ENCODE measurements around the gene PGLYRP2. TPM values are rescaled to one million over a fixed set of nuclear protein-coding genes. Genes with fewer than 3 reads are reported as not detected.

PGLYRP2 gene
- polyA plus RNA-seq, 1 of the 3 experiments (the other 2 are of a cell fraction) = not detected

DNA sequence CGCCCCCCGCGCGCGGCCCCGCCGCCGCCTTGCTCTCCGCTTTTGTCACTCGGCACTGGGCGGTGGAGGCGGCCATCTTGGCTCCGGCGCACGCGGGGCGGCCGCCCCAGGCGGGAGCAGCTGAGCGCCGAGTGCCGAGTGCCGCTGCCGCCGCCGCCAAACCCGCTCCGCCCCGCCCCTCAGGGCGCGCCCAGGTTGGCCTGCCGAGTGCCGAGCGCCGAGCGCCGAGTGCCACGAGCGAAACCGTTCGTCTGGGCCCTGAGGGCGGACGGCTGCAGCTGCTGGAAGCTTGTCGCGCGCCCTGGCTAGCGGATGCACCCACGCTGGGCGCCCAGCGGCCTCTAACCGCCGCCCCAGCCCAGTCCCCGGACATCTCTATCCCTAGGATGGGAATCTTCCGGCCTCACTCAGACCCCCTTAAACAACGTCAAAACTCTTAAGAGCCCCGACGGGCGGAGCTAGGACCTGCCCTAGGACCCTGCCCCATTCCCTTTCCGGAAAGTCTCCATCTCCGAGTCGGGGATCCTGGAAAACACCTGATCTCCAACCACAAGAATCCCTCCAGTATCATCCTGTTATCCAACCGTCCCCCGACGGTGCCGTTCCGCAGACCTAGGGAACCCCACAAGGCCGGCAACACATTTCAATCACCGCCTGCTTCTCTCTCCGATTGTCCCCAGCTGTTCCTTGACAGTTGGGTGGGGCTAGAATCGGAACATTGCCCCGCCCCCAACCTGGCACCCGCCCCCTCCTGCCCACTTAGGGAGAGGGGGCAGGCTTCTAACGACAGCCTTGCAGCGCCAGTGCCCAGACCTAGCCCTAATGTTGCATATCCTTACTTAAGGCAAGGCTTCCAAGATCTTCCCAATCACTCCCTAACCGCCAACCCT lies 46.4 kb downstream of the PGLYRP2 start (continued):
- TF ChIP-seq, protein P1, sequence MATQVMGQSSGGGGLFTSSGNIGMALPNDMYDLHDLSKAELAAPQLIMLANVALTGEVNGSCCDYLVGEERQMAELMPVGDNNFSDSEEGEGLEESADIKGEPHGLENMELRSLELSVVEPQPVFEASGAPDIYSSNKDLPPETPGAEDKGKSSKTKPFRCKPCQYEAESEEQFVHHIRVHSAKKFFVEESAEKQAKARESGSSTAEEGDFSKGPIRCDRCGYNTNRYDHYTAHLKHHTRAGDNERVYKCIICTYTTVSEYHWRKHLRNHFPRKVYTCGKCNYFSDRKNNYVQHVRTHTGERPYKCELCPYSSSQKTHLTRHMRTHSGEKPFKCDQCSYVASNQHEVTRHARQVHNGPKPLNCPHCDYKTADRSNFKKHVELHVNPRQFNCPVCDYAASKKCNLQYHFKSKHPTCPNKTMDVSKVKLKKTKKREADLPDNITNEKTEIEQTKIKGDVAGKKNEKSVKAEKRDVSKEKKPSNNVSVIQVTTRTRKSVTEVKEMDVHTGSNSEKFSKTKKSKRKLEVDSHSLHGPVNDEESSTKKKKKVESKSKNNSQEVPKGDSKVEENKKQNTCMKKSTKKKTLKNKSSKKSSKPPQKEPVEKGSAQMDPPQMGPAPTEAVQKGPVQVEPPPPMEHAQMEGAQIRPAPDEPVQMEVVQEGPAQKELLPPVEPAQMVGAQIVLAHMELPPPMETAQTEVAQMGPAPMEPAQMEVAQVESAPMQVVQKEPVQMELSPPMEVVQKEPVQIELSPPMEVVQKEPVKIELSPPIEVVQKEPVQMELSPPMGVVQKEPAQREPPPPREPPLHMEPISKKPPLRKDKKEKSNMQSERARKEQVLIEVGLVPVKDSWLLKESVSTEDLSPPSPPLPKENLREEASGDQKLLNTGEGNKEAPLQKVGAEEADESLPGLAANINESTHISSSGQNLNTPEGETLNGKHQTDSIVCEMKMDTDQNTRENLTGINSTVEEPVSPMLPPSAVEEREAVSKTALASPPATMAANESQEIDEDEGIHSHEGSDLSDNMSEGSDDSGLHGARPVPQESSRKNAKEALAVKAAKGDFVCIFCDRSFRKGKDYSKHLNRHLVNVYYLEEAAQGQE (IDR thresholded peaks at IDR 0.05; ENCODE audit: low read depth, low read length) = 0 out of 2 replicates have a peak, but pooled peaks have one; percentile 24
- TF ChIP-seq MEF2A (IDR thresholded peaks at IDR 0.05; ENCODE audit: borderline replicate concordance, low read depth) (no peak), MXI1 (IDR thresholded peaks at IDR 0.05; ENCODE audit: low read depth, low read length) (peak; percentile 86), SMC3 (IDR thresholded peaks at IDR 0.05; ENCODE audit: low read depth, low read length) (no peak), RFX5 (IDR thresholded peaks at IDR 0.05; ENCODE audit: low read length) (no peak), JUND (IDR thresholded peaks at IDR 0.05) (no peak), ELF1 (IDR thresholded peaks at IDR 0.05) (0 out of 2 replicates have a peak, but pooled peaks have one; percentile 6), GATA2 (CRISPR knock-in tag; IDR thresholded peaks at IDR 0.05) (no peak), GABPA (IDR thresholded peaks at IDR 0.05; ENCODE audit: low read depth) (no peak; the same call in 1 of the 2 replicates), FOXM1 (IDR thresholded peaks at IDR 0.05; ENCODE audit: low read depth) (no peak), RCOR1 (IDR thresholded peaks at IDR 0.05; ENCODE audit: low read length) (peak; percentile 34), FOSL2 (IDR thresholded peaks at IDR 0.05; ENCODE audit: borderline replicate concordance, low read depth) (no peak), CHD2 (IDR thresholded peaks at IDR 0.05; ENCODE audit: low read length, partially characterized antibody) (peak; percentile 13), SIN3A (IDR thresholded peaks at IDR 0.05; ENCODE audit: borderline replicate concordance, low read depth, low read length) (peak; percentile 67; the same call in 1 of the 2 replicates), NFIC (IDR thresholded peaks at IDR 0.05; ENCODE audit: borderline replicate concordance) (no peak)
- TF ChIP-seq, protein P2, sequence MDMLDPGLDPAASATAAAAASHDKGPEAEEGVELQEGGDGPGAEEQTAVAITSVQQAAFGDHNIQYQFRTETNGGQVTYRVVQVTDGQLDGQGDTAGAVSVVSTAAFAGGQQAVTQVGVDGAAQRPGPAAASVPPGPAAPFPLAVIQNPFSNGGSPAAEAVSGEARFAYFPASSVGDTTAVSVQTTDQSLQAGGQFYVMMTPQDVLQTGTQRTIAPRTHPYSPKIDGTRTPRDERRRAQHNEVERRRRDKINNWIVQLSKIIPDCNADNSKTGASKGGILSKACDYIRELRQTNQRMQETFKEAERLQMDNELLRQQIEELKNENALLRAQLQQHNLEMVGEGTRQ (IDR thresholded peaks at IDR 0.05; ENCODE audit: borderline replicate concordance, low read depth, low read length) = no peak
- TF ChIP-seq, protein P3, sequence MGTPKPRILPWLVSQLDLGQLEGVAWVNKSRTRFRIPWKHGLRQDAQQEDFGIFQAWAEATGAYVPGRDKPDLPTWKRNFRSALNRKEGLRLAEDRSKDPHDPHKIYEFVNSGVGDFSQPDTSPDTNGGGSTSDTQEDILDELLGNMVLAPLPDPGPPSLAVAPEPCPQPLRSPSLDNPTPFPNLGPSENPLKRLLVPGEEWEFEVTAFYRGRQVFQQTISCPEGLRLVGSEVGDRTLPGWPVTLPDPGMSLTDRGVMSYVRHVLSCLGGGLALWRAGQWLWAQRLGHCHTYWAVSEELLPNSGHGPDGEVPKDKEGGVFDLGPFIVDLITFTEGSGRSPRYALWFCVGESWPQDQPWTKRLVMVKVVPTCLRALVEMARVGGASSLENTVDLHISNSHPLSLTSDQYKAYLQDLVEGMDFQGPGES (IDR thresholded peaks at IDR 0.05; ENCODE audit: low read depth, low read length) = 0 out of 2 replicates have a peak, but pooled peaks have one; percentile 11
- TF ChIP-seq, protein P4, sequence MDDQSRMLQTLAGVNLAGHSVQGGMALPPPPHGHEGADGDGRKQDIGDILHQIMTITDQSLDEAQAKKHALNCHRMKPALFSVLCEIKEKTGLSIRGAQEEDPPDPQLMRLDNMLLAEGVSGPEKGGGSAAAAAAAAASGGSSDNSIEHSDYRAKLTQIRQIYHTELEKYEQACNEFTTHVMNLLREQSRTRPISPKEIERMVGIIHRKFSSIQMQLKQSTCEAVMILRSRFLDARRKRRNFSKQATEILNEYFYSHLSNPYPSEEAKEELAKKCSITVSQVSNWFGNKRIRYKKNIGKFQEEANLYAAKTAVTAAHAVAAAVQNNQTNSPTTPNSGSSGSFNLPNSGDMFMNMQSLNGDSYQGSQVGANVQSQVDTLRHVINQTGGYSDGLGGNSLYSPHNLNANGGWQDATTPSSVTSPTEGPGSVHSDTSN (IDR thresholded peaks at IDR 0.05) = peak; percentile 19; the same call in 1 of the 2 replicates
- TF ChIP-seq, protein P5, sequence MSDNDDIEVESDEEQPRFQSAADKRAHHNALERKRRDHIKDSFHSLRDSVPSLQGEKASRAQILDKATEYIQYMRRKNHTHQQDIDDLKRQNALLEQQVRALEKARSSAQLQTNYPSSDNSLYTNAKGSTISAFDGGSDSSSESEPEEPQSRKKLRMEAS (IDR thresholded peaks at IDR 0.05; ENCODE audit: low read depth) = peak; percentile 71
- TF ChIP-seq, protein P6, sequence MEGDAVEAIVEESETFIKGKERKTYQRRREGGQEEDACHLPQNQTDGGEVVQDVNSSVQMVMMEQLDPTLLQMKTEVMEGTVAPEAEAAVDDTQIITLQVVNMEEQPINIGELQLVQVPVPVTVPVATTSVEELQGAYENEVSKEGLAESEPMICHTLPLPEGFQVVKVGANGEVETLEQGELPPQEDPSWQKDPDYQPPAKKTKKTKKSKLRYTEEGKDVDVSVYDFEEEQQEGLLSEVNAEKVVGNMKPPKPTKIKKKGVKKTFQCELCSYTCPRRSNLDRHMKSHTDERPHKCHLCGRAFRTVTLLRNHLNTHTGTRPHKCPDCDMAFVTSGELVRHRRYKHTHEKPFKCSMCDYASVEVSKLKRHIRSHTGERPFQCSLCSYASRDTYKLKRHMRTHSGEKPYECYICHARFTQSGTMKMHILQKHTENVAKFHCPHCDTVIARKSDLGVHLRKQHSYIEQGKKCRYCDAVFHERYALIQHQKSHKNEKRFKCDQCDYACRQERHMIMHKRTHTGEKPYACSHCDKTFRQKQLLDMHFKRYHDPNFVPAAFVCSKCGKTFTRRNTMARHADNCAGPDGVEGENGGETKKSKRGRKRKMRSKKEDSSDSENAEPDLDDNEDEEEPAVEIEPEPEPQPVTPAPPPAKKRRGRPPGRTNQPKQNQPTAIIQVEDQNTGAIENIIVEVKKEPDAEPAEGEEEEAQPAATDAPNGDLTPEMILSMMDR (IDR thresholded peaks at IDR 0.05) = no peak

Data from SK-N-SH (cell line).